HUDEP-2 (cell line): ENCODE data around the gene CFHR2.
"Not testable (repeated sequence)": the region's sequence is repeated elsewhere in the genome, so short reads cannot be mapped to it uniquely, and the experiment has no call there.

Experiments used
- DNase-seq, 76 experiments: peaks; one replicate each; lab custom pipeline; 2025; ENCODE audit not compliant: unreplicated experiment in 76 of 76; lab: John Stamatoyannopoulos, UW

The CFHR2 gene

GRCh38 chr1:196943568-196943967, at the start of gene CFHR2:
Gene CFHR2, plus strand, starts transcription at chr1:196943738. Its CDS starts 143 bp downstream, at chr1:196943881.
- not testable (repeated sequence) for DNase-seq

- no peak for DNase-seq
These were observed 47.2 kb upstream of the CFHR2 start for GRCh38 chr1:196896355-196896754.

- no peak for DNase-seq
These were observed 46.2 kb upstream of the CFHR2 start for GRCh38 chr1:196897158-196897828.

GRCh38 chr1:196902344-196902743, 41.2 kb upstream of the CFHR2 start:
- no peak for DNase-seq

- DNase-seq = peak in 1 of 76 experiments; percentile 6
These were observed 33.3 kb upstream of the CFHR2 start for GRCh38 chr1:196910215-196910614.

- not testable (repeated sequence) for DNase-seq
These were observed 31.3 kb upstream of the CFHR2 start for GRCh38 chr1:196912283-196912682.

- not testable (repeated sequence) for DNase-seq
These were observed 16.7 kb upstream of the CFHR2 start for GRCh38 chr1:196926839-196927238.

- DNase-seq = not testable (repeated sequence)
These were observed 10.7 kb upstream of the CFHR2 start for GRCh38 chr1:196932853-196933252.

- no peak for DNase-seq
These were observed 9.9 kb upstream of the CFHR2 start for GRCh38 chr1:196933531-196934189.

GRCh38 chr1:196941474-196941873, 2.1 kb upstream of the CFHR2 start:
- not testable (repeated sequence) for DNase-seq

- no peak for DNase-seq
These were observed 8.3 kb downstream of the CFHR2 start for GRCh38 chr1:196951711-196952394.

- no peak for DNase-seq
These were observed 11.2 kb downstream of the CFHR2 start for GRCh38 chr1:196954778-196955177.

GRCh38 chr1:196955926-196956325, 12.4 kb downstream of the CFHR2 start:
- DNase-seq = no peak

- DNase-seq = no peak
These were observed 17.3 kb downstream of the CFHR2 start for GRCh38 chr1:196960854-196961253.

- no peak for DNase-seq
These were observed 26.6 kb downstream of the CFHR2 start for GRCh38 chr1:196970182-196970581.

GRCh38 chr1:196976278-196976677, 32.7 kb downstream of the CFHR2 start:
- no peak for DNase-seq

- DNase-seq = no peak
These were observed 33.7 kb downstream of the CFHR2 start, which contains the start of gene CFHR5 for GRCh38 chr1:196977278-196977677. Gene CFHR5, plus strand, starts transcription at chr1:196977556. Its CDS starts 109 bp downstream, at chr1:196977665.

- DNase-seq = no peak
These were observed 37.3 kb downstream of the CFHR2 start for GRCh38 chr1:196980859-196981258.

GRCh38 chr1:196982247-196982646, 38.7 kb downstream of the CFHR2 start:
- DNase-seq = not testable (repeated sequence)

GRCh38 chr1:196991919-196992651, 48.5 kb downstream of the CFHR2 start:
- not testable (repeated sequence) for DNase-seq

GRCh38 chr1:196993916-196994315, 50.4 kb downstream of the CFHR2 start:
- DNase-seq = no peak
